Ovary (tissue), 3 donors: ENCODE data around the gene FAM161A.

Experiments
- CTCF ChIP-seq, 3 donors: fragments of 450-650 bp in 2 of 3; fragments of 200-600 bp in 1 of 3; IDR thresholded peaks; one replicate each; pipeline versions ENCODE4 v1.5.1 to v1.8.0; 2016 to 2022; ENCODE audit warnings: antibody characterized with exemption in 3 of 3, mild to moderate bottlenecking in 1 of 3
- EP300 ChIP-seq: sonication (generic); formaldehyde crosslinking; IDR thresholded peaks from one replicate; pipeline ENCODE4 v1.6.1; 2017; ENCODE audit warnings: antibody characterized with exemption
- POLR2A ChIP-seq: fragments of 450-650 bp; IDR thresholded peaks from one replicate; pipeline ENCODE4 v1.6.1; 2017; ENCODE audit warnings: antibody characterized with exemption, mild to moderate bottlenecking, moderate library complexity
- donor health status: DM: no; HTN: no; CAD: no.

GRCh38 chr2:61814539-61815160, 39.2 kb downstream of the FAM161A start:
- TF ChIP-seq CTCF (IDR thresholded peaks at IDR 0.05), result no peak
- TF ChIP-seq POLR2A, result no peak
- TF ChIP-seq EP300, result no peak
